ENCODE data around the gene ZC3H18.
"Not testable (repeated sequence)": the region's sequence is repeated elsewhere in the genome, so short reads cannot be mapped to it uniquely, and the experiment has no call there.

ZC3H18 gene

DNA sequence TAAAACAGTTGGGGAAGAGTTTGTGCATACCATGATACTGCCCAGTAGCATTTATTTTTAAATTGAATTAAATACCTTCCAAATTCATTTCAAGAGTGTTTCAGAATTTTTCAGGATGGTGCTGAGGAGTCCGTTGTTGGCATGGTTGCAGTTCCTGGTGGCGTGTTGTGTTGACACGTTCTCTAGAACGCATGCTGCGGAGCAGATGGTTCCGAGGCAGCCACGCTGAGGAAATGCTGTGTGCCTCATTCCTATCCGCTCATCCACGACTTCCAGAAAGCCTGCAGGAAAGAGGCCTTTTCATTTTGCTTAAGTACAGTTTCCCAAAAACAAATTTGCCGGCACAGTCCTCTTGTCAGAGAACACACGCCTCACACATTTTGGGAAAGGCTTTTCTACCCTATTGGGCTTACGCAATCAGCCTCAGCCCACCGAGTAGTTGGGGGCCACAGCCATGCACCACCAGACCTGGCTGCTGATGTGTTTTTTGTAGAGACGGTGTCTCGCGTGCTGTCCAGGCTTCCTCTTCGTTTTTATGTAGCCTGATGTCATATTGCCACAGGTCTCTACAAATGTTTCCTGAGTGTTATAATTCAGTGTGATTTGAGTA lies 36.0 kb downstream of the ZC3H18 start:
- TF ChIP-seq, protein P1, sequence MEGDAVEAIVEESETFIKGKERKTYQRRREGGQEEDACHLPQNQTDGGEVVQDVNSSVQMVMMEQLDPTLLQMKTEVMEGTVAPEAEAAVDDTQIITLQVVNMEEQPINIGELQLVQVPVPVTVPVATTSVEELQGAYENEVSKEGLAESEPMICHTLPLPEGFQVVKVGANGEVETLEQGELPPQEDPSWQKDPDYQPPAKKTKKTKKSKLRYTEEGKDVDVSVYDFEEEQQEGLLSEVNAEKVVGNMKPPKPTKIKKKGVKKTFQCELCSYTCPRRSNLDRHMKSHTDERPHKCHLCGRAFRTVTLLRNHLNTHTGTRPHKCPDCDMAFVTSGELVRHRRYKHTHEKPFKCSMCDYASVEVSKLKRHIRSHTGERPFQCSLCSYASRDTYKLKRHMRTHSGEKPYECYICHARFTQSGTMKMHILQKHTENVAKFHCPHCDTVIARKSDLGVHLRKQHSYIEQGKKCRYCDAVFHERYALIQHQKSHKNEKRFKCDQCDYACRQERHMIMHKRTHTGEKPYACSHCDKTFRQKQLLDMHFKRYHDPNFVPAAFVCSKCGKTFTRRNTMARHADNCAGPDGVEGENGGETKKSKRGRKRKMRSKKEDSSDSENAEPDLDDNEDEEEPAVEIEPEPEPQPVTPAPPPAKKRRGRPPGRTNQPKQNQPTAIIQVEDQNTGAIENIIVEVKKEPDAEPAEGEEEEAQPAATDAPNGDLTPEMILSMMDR (conservative IDR thresholded peaks at IDR 0.05; ENCODE audit: low read depth, low read length) = no peak
- Histone ChIP-seq H3K4me2 (no peak overlapping the region), H3K27me3 (ENCODE audit: insufficient read depth, low read depth) (no peaks in the 10 kb centered on the region), H3K9ac (no peak overlapping the region), H3K4me3 (IDR thresholded peaks at IDR 0.05; ENCODE audit: insufficient read depth, low read depth, low read length) (no peak overlapping the region), H2AFZ (ENCODE audit: low read depth) (no peak overlapping the region), H4K20me1 (ENCODE audit: insufficient read depth) (no peaks in the 10 kb centered on the region), H3K36me3 (ENCODE audit: insufficient read depth) (no peaks in the 10 kb centered on the region; the same call in 1 of the 2 replicates), H3K4me1 (ENCODE audit: low read depth, poor library complexity, severe bottlenecking) (no peaks in the 10 kb centered on the region), H3K79me2 (ENCODE audit: insufficient read depth, low read depth) (no peaks in the 10 kb centered on the region), H3K27ac (no peak overlapping the region)

DNA sequence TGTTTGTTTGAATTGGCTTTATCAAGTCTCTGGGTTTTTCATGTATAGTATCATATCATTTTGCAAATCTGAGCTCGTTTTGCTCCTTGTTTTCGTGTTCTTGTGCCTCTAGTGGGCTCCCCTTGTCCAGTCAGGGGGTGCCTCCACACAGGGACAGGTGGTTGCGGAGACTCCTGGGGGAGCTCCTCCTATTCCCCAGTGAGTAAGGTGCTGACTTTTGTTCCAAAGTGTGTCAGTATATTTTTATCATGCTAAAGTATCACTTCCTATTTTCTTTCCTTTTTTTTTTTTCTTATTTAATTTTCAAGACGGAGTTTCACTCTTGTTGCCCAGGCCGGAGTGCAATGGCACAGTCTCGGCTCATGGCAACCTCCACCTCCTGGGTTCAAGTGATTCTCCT lies 37.9 kb downstream of the ZC3H18 start:
- Histone ChIP-seq H3K27ac (no peak overlapping the region), H3K4me2 (no peak overlapping the region), H3K9ac (no peak overlapping the region), H3K4me3 (IDR thresholded peaks at IDR 0.05; ENCODE audit: insufficient read depth, low read depth, low read length) (no peak overlapping the region), H3K79me2 (ENCODE audit: insufficient read depth, low read depth) (no peaks in the 10 kb centered on the region), H3K4me1 (ENCODE audit: low read depth, poor library complexity, severe bottlenecking) (no peaks in the 10 kb centered on the region), H2AFZ (ENCODE audit: low read depth) (no peak overlapping the region), H3K27me3 (ENCODE audit: insufficient read depth, low read depth) (no peaks in the 10 kb centered on the region), H3K36me3 (ENCODE audit: insufficient read depth) (no peaks in the 10 kb centered on the region; the same call in 1 of the 2 replicates), H4K20me1 (ENCODE audit: insufficient read depth) (no peaks in the 10 kb centered on the region)
- TF ChIP-seq, protein P1 (conservative IDR thresholded peaks at IDR 0.05; ENCODE audit: low read depth, low read length) = no peak

DNA sequence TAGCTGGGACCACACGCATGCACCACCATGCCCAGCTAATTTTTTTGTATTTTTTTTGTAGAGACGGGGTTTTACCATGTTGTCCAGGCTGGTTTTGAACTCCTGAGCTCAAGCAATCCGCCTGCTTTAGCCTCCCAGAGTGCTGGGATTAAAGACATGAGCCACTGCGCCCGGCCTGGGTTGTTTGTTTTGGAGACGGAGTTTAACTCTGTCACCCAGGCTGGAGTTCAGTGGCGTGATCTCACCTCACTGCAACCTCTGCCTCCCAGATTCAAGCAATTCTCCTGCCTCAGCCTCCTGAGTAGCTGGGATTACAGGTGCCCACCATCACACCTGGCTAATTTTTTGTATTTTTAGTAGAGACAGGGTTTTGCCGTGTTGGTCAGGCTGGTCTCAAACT lies 39.2 kb downstream of the ZC3H18 start:
- not testable (repeated sequence) for H3K27me3 ChIP-seq (ENCODE audit: insufficient read depth, low read depth); H4K20me1 ChIP-seq (ENCODE audit: insufficient read depth); H3K4me3 ChIP-seq (IDR thresholded peaks at IDR 0.05; ENCODE audit: insufficient read depth, low read depth, low read length); H3K27ac ChIP-seq; H3K79me2 ChIP-seq (ENCODE audit: insufficient read depth, low read depth); H3K9ac ChIP-seq; H3K4me2 ChIP-seq; H3K36me3 ChIP-seq (ENCODE audit: insufficient read depth); H3K4me1 ChIP-seq (ENCODE audit: low read depth, poor library complexity, severe bottlenecking); H2AFZ ChIP-seq (ENCODE audit: low read depth)

GRCh38 chr16:88610080-88610479 lies 39.9 kb downstream of the ZC3H18 start:
- Histone ChIP-seq H3K36me3 (ENCODE audit: insufficient read depth) (no peaks in the 10 kb centered on the region), H4K20me1 (ENCODE audit: insufficient read depth) (0 out of 2 replicates have a peak, but pooled peaks cover 4% of the 10 kb centered on the region), H3K4me2 (no peak overlapping the region), H2AFZ (ENCODE audit: low read depth) (no peak overlapping the region), H3K79me2 (ENCODE audit: insufficient read depth, low read depth) (no peaks in the 10 kb centered on the region), H3K27ac (no peak overlapping the region), H3K4me3 (IDR thresholded peaks at IDR 0.05; ENCODE audit: insufficient read depth, low read depth, low read length) (no peak overlapping the region), H3K4me1 (ENCODE audit: low read depth, poor library complexity, severe bottlenecking) (no peaks in the 10 kb centered on the region), H3K27me3 (ENCODE audit: insufficient read depth, low read depth) (no peaks in the 10 kb centered on the region), H3K9ac (no peak overlapping the region)
- TF ChIP-seq, protein P1 (conservative IDR thresholded peaks at IDR 0.05; ENCODE audit: low read depth, low read length) = peak; percentile 36; the same call in 1 of the 2 replicates

Data from KMS-11 (cell line).